Middle frontal gyrus (tissue), 1 donor: ENCODE measurements around the gene ZCCHC13.
A peak's percentile ranks its signal among the peaks of the same experiment; 100 is the strongest.
"Not testable (repeated sequence)": the region's sequence is repeated elsewhere in the genome, so short reads cannot be mapped to it uniquely, and the experiment has no call there.

Experiments used
- DNase-seq: peaks from one replicate; pipeline ENCODE4 v3.0.0-alpha.2; 2015; ENCODE audit warnings: low spot score; ENCODE audit errors: extremely low spot score

Gene ZCCHC13

DNA sequence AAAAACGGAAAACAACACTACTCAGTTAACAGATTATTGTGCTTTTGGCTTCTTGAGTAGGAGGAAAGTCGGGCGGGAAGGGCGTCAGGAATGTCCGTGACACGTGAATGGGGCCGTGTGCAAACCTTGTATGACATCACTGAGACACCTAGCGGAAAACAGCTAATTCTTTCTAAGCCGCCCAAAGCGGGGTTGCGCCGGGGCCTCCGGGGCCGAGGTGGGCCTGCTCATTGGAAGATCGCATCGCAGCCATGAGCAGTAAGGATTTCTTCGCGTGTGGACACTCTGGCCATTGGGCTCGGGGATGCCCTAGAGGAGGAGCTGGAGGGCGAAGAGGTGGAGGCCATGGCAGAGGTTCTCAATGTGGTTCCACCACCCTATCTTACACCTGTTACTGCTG, at the start of gene ZCCHC13:
TSS of gene ZCCHC13 (plus strand) at position 165 of the 400 bp plus-strand sequence. CDS start at position 252, 87 bp downstream.
- DNase-seq: no peak

DNA sequence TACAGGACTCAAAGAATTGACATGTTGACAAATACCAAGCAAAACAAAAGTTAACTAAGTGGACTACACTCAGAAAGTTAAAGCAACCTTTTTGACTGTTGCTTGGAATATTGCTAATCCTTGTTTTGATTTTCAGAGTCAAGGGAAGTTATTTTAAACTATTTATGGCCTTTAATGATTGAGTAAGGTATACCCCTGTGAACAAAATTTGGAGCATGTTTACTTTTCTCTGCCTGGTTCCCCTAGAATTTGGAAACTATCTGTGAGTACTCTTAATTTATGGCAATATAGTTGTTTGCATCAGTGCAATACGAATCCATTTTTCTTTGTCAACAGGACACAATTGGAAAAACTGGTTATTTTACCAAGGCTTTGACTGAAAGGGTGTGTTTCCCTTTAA, 45.9 kb upstream of the ZCCHC13 start:
- not testable (repeated sequence) for DNase-seq

DNA sequence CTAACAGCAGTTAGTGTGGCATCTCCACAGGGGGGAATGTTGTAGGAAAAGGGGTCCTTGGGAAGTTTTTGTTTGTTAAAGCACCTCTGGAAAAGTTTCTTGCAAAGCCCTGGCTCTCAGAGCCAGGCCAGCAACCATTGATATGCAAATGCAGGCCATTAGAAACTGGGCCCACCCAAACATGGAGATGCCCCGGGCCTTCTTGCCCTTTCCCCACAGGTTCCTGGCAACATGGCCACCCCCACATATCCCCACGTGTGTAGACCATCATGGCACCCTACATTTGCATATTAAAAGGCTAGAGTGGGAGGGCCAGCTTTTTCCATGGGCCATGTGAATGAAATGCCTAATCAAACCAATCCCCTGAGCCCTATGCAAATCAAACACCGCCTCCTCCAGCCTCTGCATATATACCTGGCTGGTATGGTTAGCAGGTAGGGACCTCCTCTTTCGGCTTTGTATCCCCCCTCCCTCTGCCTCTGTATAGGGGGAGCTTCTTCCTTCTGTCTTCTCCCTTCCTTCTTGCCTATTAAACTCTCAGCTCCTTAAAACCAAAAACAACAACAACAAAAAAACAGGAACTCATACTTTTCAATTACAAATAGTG, 44.0 kb upstream of the ZCCHC13 start:
- no peak for DNase-seq

DNA sequence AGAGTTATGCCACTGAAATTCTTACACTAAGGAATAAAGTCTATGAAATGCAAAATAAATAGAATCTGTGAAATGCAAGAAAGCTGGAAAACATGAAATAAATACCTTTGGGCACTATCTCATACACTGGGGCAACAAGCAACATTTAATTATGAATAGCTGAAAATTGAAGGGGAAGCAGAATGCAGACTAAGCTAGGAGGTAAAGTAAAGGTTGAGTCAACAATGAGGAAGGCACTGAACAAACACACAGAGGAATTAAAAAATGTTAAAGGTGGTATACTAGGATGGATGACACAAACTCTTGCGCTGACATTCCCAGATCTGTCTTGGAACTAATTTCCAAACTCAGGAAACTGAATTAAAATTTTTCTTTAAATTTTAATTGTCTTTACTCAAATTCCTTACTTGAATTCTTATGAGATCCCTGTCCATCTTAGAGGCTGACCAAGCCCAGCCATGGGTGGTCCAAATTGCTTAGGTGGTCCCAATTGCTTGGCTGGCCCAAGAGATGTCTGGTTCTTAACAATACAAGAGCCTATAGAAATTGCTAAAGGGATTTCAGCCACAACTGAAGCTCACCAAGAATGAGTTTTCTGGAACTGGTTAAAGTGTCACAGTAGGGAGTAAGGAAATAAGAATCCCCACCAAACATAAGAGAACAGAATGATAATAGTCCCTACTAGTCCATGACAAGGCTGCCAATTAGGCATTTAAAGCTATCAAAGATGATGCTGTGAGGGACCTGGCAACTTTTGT, 41.3 kb upstream of the ZCCHC13 start:
- no peak for DNase-seq

DNA sequence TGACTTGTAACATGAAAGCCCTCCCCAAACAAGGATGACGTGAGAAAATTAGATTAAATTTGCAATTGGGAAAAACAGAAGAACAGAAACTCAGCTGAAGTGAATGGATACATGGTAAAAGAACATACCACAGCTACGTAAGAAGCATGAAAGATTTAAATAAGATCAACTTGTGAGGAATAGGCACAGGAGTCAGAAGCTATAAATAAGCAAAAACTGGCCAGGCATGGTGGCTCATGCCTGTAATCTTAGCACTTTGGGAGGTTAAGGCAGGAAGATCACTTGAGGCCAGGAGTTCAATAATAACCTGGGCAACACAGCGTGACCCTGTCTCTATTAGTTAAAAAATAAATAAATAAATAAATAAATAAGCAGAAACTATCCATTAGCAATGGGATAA, 33.6 kb upstream of the ZCCHC13 start:
- DNase-seq: no peak

DNA sequence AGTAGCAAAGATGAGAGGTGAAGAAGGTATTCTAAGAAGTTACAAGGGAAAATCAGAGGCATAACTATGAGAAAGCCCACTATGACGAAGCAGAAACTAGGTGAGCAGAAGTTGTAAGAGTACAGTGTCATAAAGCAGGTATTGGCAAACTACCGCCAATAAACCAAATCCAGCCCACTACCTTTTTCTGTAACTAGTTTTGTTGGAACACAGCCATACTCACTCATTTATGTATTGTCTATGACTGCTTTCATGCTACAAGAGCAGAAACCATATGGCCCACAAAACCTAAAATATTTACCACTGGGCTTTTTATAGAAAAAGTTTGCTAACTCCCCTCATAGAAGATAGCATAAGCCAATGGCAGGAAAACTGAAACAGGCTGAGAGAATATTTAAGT, 31.8 kb upstream of the ZCCHC13 start:
- no peak for DNase-seq

DNA sequence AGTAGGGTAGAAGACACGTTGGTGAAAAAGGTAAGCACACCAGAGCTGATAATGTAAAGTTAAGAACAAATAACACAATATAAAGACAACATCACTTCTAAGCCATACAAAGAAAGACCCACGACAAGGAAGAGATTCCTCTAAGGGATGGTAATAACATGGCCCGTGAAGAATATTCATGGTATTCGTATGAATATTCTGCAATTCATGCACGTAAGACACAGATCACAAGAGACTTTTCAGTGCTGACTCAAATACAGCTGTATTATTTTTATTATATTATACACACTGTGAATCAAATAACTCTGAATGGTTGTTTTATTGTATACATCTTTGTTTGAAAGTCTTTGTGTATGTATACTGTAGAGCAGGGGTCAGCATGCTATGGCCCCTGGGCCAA, 29.5 kb upstream of the ZCCHC13 start:
- DNase-seq: no peak

DNA sequence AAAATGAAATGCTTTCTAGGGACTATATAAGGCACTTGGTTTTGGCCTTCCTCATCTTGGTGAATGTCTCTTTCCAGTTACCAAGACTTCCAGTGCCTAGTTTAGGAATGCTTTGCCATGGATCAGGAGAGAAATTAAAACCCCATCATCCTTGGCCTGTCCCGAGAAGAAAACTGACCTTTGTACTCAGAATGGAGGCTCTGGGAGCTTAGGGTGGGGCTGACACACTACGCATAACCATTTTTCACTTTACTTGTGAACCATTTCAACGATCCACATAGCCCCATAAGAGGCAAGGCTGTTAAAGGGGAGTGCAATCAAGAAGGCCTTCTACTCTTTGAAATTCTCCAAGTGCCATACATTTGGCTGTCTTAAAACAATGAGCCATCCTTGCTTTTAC, 26.7 kb upstream of the ZCCHC13 start:
- no peak for DNase-seq

DNA sequence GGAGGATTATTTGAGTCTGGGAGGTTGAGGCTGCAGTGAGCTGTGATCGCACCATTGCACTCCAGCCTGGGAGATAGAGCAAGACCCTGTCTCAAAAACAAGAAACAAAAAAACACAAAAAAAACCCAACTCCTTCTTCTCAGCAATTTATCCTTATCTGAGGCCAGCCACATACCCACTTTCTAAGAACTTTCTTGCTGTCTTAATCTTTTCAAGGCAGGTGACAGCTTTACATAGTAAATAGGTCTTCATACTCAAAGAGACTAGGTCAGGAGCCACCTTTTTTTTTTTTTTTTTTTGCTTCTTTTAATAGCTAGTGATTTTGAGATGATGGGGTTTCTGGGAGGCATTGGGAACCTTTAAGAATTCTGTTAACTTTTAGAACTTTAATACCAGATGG, 26.1 kb upstream of the ZCCHC13 start:
- no peak for DNase-seq

DNA sequence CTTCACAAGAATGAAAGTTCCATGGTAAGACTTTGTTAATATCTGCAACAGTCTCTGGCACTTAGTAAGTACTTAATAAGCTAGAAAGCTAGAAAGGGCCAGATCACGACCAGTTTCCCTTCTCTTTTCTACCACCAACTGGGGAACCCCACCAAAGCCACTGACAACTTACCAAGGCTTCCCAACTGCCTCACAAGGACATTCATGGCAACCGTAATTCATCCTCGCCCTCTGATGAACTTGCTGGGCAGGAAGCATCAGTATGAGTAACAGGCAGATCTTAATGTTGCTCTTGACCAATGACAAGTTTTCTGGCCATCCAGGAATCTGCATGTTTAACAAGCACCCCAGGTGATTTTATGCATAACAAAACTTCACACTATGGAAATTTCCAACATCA, 23.2 kb upstream of the ZCCHC13 start:
- DNase-seq: no peak

DNA sequence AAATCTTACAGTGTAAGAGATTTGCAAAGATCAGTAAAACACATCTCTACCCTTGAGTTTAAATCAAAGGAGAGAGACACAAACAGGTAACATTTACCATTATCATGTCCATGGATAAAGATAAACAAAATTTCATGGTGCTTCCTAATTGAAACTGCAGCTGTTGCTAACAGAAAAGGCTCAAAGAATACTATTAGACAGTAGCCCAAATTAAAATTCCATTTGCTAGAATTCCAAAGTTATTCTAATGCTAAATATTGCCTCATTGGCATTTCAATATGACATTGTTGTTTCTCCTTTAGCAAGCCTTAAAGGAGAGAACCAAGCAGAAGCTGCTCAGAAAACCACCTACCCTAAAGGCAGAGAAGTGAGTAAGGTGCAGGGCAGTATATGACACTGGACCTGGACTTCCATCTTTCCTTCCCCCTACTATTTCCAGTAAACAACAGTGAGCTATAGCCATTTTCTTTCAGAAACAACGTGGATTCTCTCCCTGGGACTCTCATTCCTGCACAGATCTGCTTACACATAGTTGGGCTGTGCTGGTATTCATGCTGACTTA, 19.5 kb upstream of the ZCCHC13 start:
- DNase-seq: no peak

DNA sequence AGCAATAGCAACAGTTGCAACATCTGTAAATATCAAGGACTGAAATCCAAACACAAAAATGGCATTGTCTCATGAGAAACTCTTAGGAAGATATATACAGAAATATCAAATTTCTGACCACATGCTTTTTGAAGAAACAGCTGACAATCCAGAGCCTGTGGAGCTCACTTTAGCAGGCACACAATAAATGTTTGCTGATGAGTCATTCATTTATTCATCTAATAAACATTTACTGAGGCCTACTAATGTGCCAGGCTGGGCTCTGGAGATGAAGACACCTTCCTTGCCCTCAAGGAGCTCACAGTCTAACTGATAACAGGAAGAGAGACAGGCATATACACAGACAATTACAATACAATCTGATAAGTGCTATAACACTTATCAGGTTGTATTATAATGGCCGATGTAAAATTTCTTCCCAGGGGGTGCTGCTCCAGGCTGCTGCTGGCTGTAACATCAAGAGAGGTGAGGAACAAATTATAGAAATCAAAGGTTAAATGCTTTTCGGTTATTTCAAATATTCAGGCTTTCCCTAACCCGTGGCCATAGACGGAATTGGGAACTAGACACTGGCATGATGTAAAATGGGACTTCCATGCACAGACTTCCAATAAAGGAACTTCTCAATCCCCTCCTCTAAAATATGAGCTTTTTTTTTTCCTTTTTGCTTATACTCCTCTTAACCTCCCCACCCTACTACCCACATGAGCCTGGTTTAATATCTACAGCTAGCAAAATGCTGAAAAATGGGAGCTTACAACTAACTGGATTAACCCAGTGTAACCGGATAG, 16.8 kb upstream of the ZCCHC13 start:
- no peak for DNase-seq

DNA sequence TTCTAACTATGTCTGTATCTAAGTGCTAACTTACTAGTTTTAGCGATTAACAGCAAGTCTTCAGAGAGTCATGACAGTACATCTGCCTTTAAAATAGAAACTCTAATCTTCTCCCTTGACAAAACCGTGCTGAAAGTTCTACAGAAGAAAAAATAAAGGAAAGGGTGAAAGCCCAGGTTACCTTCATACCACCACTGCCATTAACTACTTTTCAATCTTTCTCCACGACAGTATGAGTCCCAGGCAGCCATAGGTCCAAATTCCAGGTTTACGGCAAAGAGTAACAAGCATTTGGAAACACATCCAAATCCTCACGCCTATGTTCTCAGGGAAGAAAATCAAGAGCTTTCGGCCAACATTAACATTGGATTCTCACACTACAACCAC, 12.4 kb upstream of the ZCCHC13 start:
- DNase-seq: no peak

DNA sequence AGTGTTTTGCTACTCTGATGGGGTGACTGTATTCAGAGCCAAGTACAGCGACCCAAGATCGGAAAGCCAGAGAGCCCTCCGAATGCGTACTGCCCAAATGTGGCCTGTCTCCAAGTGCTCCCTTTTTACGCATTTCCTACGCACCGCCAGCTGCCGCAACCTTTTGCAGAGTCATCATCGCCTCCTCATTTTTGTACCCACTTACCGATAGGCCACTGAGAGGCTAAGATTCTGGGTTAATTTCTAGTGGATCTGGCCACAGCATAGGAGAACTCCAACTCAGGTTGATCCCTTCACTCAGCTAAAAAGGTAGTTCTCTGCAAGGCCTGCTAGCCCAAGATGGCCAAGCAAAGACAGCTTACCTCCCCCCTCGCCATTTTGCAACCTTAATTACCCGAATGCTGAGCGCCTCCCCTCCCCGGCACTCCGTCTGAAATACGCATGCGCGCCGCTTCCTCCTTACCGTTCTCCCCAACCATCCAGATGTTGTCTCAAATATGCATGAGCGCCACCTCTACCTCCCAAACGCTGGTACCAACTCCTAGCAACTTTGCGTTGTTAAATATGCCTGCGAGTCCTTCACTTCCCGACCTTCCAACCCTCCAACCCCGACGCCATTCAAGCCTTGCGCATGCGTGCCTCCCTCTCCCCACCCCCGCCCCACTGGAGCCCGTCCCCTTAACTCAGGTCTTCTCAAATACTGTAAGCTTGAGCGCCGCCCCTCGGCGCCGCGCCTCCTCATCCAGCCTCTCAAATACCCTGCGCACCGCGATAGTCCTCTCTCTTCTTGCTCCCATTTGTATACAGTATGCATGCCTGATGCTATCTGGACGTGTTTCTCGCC, 11.8 kb upstream of the ZCCHC13 start:
- peak; percentile 69 for DNase-seq

DNA sequence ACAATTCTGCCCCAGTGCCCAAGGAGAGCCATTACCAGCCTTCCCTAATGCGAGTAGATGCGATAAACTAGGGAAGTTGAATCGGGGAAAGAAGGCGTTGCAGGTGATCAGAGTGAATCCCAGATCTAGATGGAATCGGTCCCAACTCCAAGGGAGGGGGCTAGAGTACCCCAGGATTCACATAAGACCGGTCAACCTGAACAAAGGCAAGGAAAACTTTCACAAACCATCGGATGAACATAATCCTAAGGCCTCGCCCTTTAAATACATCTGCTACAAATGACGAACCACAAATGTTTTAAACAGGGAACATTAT, 11.2 kb upstream of the ZCCHC13 start:
- DNase-seq: no peak

DNA sequence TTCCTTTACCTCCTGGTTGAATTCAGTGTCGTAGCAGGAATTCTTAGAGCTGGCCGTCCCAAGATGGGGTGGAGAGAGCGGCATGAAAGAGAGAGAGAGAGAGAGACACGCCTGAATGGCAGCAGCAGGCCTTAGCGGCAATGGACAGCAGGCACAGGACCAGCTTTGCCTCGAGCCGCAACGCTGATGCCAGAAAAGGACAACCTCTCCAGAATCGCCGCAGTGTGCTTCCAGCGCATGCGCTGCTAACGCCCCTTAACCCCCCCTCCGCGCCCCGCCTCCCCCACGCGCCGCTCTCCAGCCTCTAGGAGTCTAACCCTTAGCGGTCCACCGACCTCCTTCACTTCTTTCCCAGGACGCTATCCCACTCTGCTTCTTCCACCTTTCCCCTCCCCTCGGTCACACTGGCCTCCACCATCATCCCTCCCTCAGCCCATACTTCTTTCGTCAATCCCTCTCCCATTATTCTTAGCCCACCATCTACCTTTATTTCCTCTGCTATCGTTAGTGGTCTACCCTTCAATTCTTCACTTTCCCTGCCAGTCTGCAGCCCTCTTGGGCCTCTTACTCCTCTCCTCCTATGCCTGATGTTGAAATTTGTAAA, 10.5 kb upstream of the ZCCHC13 start:
- DNase-seq: peak; percentile 40

DNA sequence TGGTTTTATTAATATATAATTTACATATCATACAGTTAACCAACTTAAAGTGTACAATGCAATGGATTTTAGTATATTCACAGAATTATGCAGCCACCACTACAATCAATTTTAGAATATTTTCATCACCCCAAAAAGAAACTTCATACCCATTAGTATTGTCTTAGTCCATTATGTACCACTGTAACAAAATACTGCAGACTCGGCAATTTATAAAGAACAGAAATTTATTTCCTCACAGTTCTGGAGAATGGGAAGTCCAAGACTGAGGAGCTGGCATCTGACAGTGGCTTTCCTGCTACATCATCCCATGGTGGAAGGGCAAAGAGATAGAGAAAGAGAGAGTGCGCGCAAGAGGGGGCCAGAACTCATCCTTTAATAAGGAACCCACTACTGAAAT, 8.9 kb upstream of the ZCCHC13 start:
- DNase-seq: no peak

DNA sequence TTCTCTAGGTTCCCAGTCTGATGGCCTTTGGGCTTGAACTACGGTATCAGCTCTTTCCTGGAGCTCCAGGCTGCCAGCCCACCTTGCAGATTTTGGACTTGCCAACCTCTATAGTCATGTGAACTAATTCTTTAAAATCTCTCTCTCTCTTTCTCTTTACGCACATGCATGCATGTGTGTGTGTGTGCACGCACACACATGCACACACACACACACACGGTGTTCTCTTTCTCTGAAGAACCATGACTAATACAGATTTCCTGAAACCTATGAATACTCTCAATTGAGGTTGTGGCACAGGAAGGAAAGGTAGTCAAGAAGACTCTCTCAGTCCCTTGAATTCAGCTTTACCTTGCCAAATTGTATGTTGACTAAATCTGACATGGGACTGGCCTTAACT, 6.2 kb upstream of the ZCCHC13 start:
- no peak for DNase-seq

DNA sequence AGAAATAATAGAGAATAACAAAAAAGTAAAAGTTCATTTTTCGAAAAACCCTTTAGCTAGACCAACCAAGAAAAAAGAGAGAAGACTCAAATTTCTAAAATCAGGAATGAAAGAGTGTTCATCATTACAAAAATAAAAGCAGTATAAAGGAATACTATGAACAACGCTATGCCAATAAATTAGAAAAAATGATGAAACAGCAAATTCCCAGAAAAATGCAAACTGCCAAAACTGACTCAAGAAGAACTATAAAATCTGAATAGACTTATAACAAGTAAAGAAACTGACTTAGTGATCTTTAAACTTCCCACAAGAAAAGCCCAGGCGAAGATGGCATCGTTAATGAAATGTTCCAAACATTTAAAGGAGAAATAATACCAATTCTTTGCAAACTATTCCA, 3.1 kb upstream of the ZCCHC13 start:
- DNase-seq: no peak

DNA sequence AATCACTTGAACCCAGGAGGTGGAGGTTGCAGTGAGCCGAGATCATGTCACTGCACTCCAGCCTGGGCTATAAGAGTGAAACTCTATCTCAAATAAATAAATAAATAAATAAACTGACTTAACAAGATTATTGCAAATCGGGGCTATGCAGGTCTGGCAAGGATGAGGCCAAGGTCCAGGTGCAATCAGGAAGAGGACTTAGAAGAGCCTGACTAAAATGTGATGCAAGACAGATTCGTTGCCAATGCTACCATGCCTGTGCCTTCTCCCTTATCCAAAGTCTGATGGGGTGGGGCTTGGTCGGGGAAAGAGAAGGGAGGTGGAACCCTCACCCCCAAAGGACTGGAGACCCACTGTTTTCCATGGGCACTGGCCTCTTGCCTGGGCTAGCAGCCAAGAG, 14.7 kb downstream of the ZCCHC13 start:
- DNase-seq: no peak

DNA sequence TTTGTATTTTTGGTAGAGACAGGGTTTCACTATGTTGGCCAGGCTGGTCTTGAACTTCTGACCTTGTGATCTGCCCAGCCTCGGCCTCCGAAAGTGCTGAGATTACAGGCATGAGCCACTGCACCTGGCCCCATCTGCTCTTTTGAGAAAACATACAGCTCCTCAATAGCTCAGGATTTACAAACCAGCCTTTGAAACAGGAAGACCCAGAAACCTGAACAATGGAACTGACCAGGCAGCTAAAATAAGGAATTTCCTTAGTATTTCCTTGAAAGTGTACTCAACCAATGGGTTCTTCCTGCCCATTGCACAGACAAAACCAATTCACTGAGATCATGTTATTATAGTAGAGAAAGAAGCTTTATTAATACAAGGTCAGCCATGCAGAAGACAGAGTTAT, 15.3 kb downstream of the ZCCHC13 start:
- not testable (repeated sequence) for DNase-seq
